ENCODE data around the gene PIGQ.

PIGQ gene

GRCh38 chr16:610513-611381 is 41.0 kb downstream of the PIGQ start:
- DNase-seq, result no peak

GRCh38 chr16:615122-615521 is 45.4 kb downstream of the PIGQ start:
- no peak for DNase-seq

DNA sequence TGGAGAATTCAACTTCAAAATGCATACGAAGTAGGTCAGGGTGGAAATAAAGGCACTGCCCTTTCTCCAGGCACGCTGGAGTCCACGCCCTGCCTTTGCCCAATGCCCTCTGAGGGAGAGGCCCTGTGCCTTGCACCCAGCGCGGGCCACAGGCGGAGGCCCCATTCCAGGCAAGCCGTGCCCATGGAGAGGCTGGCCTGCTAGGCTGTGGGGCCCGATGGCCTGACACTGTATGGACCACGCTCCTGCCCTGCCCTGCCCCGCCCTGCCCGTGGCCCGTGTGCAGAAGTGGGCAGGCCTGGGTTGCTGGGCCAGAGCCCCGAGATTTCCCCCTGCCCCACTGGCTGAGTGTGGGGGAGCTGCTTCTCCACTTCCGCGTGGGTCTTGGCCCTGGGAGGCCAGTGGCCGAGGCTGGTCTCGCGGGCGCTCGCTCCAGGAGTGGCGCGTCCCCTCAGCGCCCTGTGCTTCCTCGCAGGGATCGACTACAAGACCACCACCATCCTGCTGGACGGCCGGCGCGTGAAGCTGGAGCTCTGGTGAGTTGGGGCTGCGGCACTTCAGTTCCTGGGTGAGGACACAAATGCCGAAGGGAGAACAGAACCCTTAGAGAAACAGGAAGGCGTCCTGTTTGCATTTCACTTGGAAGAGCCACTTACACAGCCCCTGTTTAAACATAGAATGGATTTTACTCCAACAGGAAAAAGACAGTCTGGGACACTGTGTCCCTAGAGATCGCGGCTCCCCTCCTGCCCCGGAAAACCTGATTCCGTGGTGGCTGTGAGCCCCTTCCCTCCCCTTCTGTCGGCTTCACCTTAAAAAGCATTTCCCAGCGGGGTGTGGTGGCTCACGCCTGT is 47.2 kb downstream of the PIGQ start:
- DNase-seq, result no peak

GRCh38 chr16:617855-618254 is 48.1 kb downstream of the PIGQ start:
- DNase-seq, result no peak

DNA sequence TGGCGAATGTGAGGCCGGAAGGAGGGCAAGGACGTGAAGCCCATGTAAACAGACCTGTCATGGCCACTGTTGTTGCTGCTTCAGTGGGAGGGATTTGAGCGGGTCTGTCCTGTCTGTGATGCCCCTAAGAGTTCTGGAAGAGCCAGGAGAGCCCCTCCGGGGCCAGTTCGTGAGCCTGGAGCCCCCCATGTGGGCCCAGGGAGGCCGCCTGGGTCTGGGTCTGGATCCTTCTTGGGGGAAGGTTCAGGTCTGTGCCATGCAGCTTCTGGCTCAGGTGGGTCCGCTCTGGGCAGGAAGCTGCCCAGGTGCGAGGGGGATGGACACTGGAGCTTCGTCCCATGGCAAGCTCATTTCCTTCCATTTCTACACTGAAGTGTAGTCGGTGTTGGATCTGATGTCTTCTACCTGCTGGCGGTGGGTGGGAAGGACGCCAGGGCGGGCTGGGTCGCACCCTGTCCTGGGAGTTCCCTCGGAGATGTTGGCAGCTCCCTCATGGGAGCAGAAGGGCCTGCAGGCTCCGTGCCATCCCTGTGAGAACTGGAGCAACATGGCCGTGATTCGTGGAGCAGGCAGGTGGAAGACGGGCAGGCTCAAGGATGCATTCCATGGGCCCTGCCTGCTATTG is 49.8 kb downstream of the PIGQ start:
- no peak for DNase-seq

- DNase-seq, result no peak
Observed at GRCh38 chr16:620700-621525, 51.1 kb downstream of the PIGQ start.

GRCh38 chr16:621526-622105 is 51.8 kb downstream of the PIGQ start:
- peak; percentile 55 for DNase-seq

DNA sequence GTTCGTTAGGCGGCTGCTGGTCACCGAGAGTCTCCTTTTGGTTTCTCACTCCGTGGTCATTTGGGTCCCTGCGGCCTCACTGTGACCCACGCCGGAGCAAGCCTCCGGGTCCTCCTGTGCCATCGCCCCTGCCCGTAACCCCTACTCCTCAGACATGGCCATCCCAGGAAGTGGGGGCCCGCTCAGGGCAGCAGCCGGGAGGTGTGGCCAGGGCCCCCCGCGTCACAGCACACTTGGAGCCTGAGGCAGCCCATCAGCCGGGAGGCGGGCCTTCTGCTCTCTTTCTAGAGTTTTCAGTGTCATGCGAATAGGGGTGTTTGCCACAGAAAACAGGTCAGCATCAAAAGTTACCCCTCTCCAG is 53.1 kb downstream of the PIGQ start:
- DNase-seq, result no peak

- no peak for DNase-seq
Observed at GRCh38 chr16:624526-625070, 54.8 kb downstream of the PIGQ start.

DNA sequence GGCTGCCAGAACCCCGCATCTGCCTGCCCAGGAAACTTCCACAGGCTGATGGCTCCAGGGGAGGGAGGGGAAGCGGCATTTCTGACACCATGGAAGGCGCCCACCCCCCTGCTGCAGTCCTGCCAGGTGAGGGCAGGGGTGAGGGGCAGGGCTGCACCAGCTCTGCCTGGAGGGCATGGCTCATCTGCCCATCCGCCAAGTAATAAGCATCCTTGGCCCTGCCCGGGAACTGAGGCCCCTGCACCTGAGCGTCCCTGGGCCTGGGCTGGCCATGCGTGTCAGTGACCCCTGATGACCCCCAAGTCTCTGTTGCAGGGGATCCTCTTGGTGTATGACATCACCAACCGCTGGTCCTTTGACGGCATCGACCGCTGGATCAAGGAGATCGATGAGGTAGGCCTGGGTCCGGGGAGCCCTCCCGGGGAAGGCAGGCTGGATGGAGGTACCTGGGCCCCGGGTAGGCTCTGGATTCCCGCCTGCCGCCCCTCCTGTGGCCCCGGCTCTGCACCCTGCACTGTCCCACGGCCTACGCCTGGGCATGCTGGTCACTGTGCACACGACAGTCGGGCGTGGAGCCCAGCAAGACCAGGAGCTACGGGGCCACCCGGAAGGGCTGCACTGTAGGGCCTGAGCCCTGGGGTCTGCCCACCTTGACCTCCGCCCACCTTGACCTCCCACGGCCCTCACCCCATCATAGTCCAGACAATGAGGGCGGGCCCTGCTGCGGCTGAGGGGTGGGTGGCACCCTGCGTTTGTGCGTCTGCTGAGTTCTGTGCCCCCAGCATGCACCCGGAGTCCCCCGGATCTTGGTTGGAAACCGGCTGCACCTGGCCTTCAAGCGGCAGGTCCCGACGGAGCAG is 55.6 kb downstream of the PIGQ start:
- no peak for DNase-seq

- no peak for DNase-seq
Observed at GRCh38 chr16:625977-626765, 56.4 kb downstream of the PIGQ start.

GRCh38 chr16:626787-627453 is 57.2 kb downstream of the PIGQ start:
- no peak for DNase-seq

- DNase-seq, result peak; percentile 16
Observed at GRCh38 chr16:627454-628239, 57.9 kb downstream of the PIGQ start.

- DNase-seq, result no peak
Observed at GRCh38 chr16:628321-629061, 58.7 kb downstream of the PIGQ start.

DNA sequence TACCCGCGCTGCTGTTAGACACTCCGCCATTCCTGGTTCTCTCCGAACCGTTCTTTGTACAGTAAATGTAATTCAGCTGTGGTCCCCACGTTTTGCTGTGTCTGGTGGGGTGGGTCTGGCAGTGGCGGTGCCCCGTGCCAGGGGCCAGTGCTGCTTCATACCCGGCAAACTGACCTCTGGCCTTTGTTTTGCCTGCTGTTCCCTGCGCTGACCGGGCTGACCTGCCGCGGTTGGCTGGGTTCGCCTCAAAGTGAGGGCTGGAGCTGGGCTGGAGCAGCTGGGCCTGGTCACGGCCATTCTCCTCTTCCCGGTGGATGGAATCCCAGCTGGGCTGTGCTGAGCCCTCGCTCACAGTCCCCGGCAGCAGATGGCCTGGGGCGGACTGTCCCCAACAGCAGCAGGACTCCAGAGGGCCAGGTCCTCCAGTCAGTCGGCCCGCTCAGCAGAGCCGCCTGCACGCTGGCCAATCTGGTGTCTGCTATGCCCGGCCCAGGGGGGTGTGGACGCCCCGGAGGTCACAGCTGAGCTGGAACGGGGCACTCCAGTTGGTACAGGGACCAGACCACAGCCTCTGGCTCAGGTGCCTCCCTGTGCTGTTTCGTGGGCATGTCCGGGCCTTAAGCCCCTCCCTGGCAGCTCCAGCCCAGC is 59.5 kb downstream of the PIGQ start:
- no peak for DNase-seq

DNA sequence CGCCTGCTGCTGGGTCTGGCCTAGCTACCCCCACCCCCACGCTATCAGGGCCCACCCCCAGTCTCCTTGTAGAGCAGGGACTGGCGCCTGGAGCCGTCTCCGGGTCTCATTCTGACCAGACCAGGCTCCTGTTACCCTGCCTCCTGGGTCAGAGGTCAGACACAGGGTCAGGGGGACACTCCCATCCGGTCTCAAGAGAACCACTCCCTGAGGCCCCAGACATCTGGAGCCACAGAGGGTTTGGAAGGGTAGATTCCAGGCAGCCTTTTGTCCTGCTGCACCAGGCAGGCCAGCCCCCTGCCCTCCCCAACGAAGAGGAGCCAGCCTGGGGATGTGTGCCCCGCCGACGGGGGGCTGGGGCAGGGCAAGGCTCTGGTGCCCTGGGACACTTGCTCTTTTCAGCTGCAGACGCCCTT is 60.1 kb downstream of the PIGQ start:
- no peak for DNase-seq

DNA sequence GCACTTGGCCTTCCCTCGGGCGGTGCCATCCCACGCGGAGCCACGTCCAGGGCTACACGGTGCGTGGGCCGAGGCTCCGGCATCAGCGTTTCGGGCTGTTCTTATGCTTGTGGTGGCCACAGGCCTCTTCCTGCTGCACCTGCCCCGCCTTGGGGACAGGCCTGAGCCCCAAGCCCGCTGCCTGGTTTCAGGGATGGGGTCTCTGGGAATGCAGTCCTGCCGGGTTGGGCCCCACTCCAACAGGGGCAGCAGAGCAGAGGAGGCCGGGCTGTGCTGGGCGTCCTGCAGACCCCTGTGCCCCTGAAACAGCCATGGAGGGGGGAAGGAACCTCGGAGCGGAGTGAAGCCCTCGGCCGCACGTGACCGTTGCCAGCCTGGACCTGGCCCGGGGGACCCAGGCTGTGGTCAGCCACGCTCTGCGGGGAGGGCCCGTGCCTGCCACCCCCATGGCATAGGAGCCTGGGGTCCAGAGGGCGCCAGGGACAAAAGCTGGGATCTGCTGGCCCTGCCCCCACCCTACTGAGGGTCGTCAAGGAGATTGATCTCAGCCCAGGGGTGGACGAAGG is 60.6 kb downstream of the PIGQ start:
- no peak for DNase-seq

Measured in NCI-H1092 treated with DMSO at 0.1 percent for 48 hours (cell line).